Measurements from ENCODE around the gene ACACA.
A peak's percentile ranks its signal among the peaks of the same experiment; 100 is the strongest.

The ACACA gene

GRCh38 chr17:37373530-37374159, 33.0 kb downstream of the ACACA start:
- H3K4me3 ChIP-seq (replicated peaks; ENCODE audit: low read depth, low read length) = no peak overlapping the region
- peak; percentile 51 for DNase-seq (ENCODE audit: extremely low read depth, insufficient read length)
- H3K27me3 ChIP-seq (replicated peaks; ENCODE audit: control insufficient read depth, insufficient read depth, low read length) = no peaks in the 10 kb centered on the region
- no peaks in the 10 kb centered on the region for H3K36me3 ChIP-seq (ENCODE audit: control insufficient read depth, insufficient read depth, low read length)
- peak; percentile 99 for TF ChIP-seq CTCF (IDR thresholded peaks at IDR 0.05; ENCODE audit: insufficient read depth, low read length, poor library complexity, severe bottlenecking)

- Histone ChIP-seq H3K27me3 (replicated peaks; ENCODE audit: control insufficient read depth, insufficient read depth, low read length) (no peaks in the 10 kb centered on the region), H3K4me3 (replicated peaks; ENCODE audit: low read depth, low read length) (no peak overlapping the region), H3K36me3 (ENCODE audit: control insufficient read depth, insufficient read depth, low read length) (no peaks in the 10 kb centered on the region)
- DNase-seq (ENCODE audit: extremely low read depth, insufficient read length) = no peak
- TF ChIP-seq CTCF (IDR thresholded peaks at IDR 0.05; ENCODE audit: insufficient read depth, low read length, poor library complexity, severe bottlenecking) = no peak
These were observed 38.1 kb downstream of the ACACA start for GRCh38 chr17:37368577-37368976.

- H3K4me3 ChIP-seq (replicated peaks; ENCODE audit: low read depth, low read length) = no peak overlapping the region
- H3K36me3 ChIP-seq (ENCODE audit: control insufficient read depth, insufficient read depth, low read length) = no peaks in the 10 kb centered on the region
- H3K27me3 ChIP-seq (replicated peaks; ENCODE audit: control insufficient read depth, insufficient read depth, low read length) = no peaks in the 10 kb centered on the region
- TF ChIP-seq CTCF (IDR thresholded peaks at IDR 0.05; ENCODE audit: insufficient read depth, low read length, poor library complexity, severe bottlenecking) = no peak
- no peak for DNase-seq (ENCODE audit: extremely low read depth, insufficient read length)
These were observed 41.0 kb downstream of the ACACA start for GRCh38 chr17:37365589-37365988.

GRCh38 chr17:37361543-37361942, 45.1 kb downstream of the ACACA start:
- DNase-seq (ENCODE audit: extremely low read depth, insufficient read length) = no peak
- no peaks in the 10 kb centered on the region for H3K36me3 ChIP-seq (ENCODE audit: control insufficient read depth, insufficient read depth, low read length)
- no peaks in the 10 kb centered on the region for H3K27me3 ChIP-seq (replicated peaks; ENCODE audit: control insufficient read depth, insufficient read depth, low read length)
- TF ChIP-seq CTCF (IDR thresholded peaks at IDR 0.05; ENCODE audit: insufficient read depth, low read length, poor library complexity, severe bottlenecking) = no peak
- H3K4me3 ChIP-seq (replicated peaks; ENCODE audit: low read depth, low read length) = no peak overlapping the region

- no peak for TF ChIP-seq CTCF (IDR thresholded peaks at IDR 0.05; ENCODE audit: insufficient read depth, low read length, poor library complexity, severe bottlenecking)
- no peaks in the 10 kb centered on the region for H3K27me3 ChIP-seq (replicated peaks; ENCODE audit: control insufficient read depth, insufficient read depth, low read length)
- DNase-seq (ENCODE audit: extremely low read depth, insufficient read length) = no peak
- no peaks in the 10 kb centered on the region for H3K36me3 ChIP-seq (ENCODE audit: control insufficient read depth, insufficient read depth, low read length)
- H3K4me3 ChIP-seq (replicated peaks; ENCODE audit: low read depth, low read length) = no peak overlapping the region
These were observed 46.0 kb downstream of the ACACA start for GRCh38 chr17:37360632-37361031.

- H3K4me3 ChIP-seq (replicated peaks; ENCODE audit: low read depth, low read length) = peak overlapping the region; percentile 59
- H3K36me3 ChIP-seq (ENCODE audit: control insufficient read depth, insufficient read depth, low read length) = no peaks in the 10 kb centered on the region
- no peaks in the 10 kb centered on the region for H3K27me3 ChIP-seq (replicated peaks; ENCODE audit: control insufficient read depth, insufficient read depth, low read length)
- no peak for TF ChIP-seq CTCF (IDR thresholded peaks at IDR 0.05; ENCODE audit: insufficient read depth, low read length, poor library complexity, severe bottlenecking)
- no peak for DNase-seq (ENCODE audit: extremely low read depth, insufficient read length)
These were observed 46.9 kb downstream of the ACACA start for GRCh38 chr17:37359682-37360188.

Measured in GM06990 (cell line).